Endothelial cell of umbilical vein (primary cell): ENCODE measurements around the gene USP48. TPM values are rescaled to one million over a fixed set of nuclear protein-coding genes. Genes with fewer than 3 reads are reported as not detected.

ENCODE experiments used
- BruUV-seq: library from RNA; stranded (reverse); fragments of 400-500 nt; replicated peaks from 2 replicates; lab custom pipeline; 2021; lab: Mats Ljungman, UMichigan
- CTCF ChIA-PET: fragments of 300-600, 350-600 bp; sonication (Branson Sonifier 250); formaldehyde crosslinking; loops from one replicate; lab custom pipeline; 2021; ENCODE audit warnings: antibody characterized with exemption, inconsistent platforms; lab: Charles Lee
- POLR2A ChIA-PET: fragments of 300-600, 350-600 bp; sonication (Branson Sonifier 250); formaldehyde crosslinking; loops from one replicate; lab custom pipeline; 2021; ENCODE audit warnings: antibody characterized with exemption, inconsistent platforms; lab: Charles Lee
- DNase-seq: peaks from one replicate; pipeline ENCODE4 v3.0.0-alpha.2; 2011; ENCODE audit warnings: low read depth, low spot score
- FAIRE-seq: peaks from 2 replicates; lab custom pipeline; 2011; peaks lifted over from hg19 to GRCh38; lab: Jason Lieb, UNC
- H2AFZ ChIP-seq: 2 replicates; pipeline ENCODE4 v1.6.0; 2012; ENCODE audit warnings: low read depth, low read length, control low read depth, inconsistent platforms
- H3K27ac ChIP-seq: 2 replicates; pipeline ENCODE4 v1.5.1; 2011; ENCODE audit warnings: low read depth, mild to moderate bottlenecking, control low read depth, low read length, moderate library complexity; ENCODE audit not compliant: insufficient read depth
- H3K27me3 ChIP-seq, 2 experiments: 2 replicates each; pipeline versions ENCODE4 v1.6.0 to v1.6.1; 2011; ENCODE audit warnings: low read length in 2 of 2, mixed read lengths in 1 of 2; ENCODE audit not compliant: control insufficient read depth in 2 of 2, insufficient read depth in 2 of 2
- H3K36me3 ChIP-seq, 2 experiments: 2 replicates in 1 of 2; 3 replicates in 1 of 2; pipeline ENCODE4 v1.5.1; 2011; ENCODE audit warnings: low read length in 2 of 2, mild to moderate bottlenecking in 1 of 2, moderate library complexity in 1 of 2; ENCODE audit not compliant: control insufficient read depth in 2 of 2, insufficient read depth in 2 of 2; ENCODE audit errors: extremely low read depth in 1 of 2
- H3K4me1 ChIP-seq: 3 replicates; pipeline ENCODE4 v1.5.1; 2011; ENCODE audit warnings: mild to moderate bottlenecking, low read length; ENCODE audit not compliant: control insufficient read depth, insufficient read depth; ENCODE audit errors: extremely low read depth
- H3K4me2 ChIP-seq: 2 replicates; pipeline ENCODE4 v1.6.1; 2011; ENCODE audit warnings: low read length, control low read depth, mixed read lengths; ENCODE audit not compliant: insufficient read depth
- H3K4me3 ChIP-seq, 3 experiments: fragments of 200-600 bp in 1 of 3; sonication (generic), shearing (Covaris generic) in 1 of 3; replicated peaks in 1 of 3; 2 replicates each; pipeline ENCODE4 v1.5.1; 2011 to 2016; ENCODE audit warnings: control low read depth in 3 of 3, low read length in 3 of 3, mild to moderate bottlenecking in 2 of 3, inconsistent platforms in 1 of 3, low read depth in 1 of 3, moderate library complexity in 1 of 3; ENCODE audit not compliant: insufficient read depth in 1 of 3
- H3K79me2 ChIP-seq: 2 replicates; pipeline ENCODE4 v1.6.0; 2012; ENCODE audit warnings: low read length, inconsistent platforms; ENCODE audit not compliant: control insufficient read depth, insufficient read depth
- H3K9ac ChIP-seq: replicated peaks from 2 replicates; pipeline ENCODE3; 2011; ENCODE audit warnings: low read length, control low read depth; ENCODE audit not compliant: insufficient read depth; ENCODE audit errors: extremely low read depth
- H3K9me1 ChIP-seq: replicated peaks from 3 replicates; pipeline ENCODE4 v1.6.0; 2011; ENCODE audit warnings: mild to moderate bottlenecking, low read length; ENCODE audit not compliant: control insufficient read depth, insufficient read depth; ENCODE audit errors: extremely low read depth
- H3K9me3 ChIP-seq: replicated peaks from 2 replicates; pipeline ENCODE4 v1.5.1; 2012; ENCODE audit warnings: low read length, inconsistent platforms; ENCODE audit not compliant: control insufficient read depth, insufficient read depth
- H4K20me1 ChIP-seq: replicated peaks from 2 replicates; pipeline ENCODE3; 2011; ENCODE audit warnings: mild to moderate bottlenecking, low read length; ENCODE audit not compliant: control insufficient read depth, insufficient read depth; ENCODE audit errors: extremely low read depth
- CTCF ChIP-seq, 2 donors: IDR thresholded peaks; 1 replicate in 1 of 2; 2 replicates in 1 of 2; pipeline ENCODE4 v1.5.1; 2011; ENCODE audit warnings: low read length in 2 of 2, mild to moderate bottlenecking in 2 of 2, moderate library complexity in 2 of 2, control low read depth in 1 of 2, inconsistent platforms in 1 of 2, low read depth in 1 of 2; ENCODE audit not compliant: insufficient read depth in 1 of 2; ENCODE audit errors: extremely low read depth in 1 of 2
- EZH2 ChIP-seq: IDR thresholded peaks from 2 replicates; pipeline ENCODE4 v1.6.1; 2012; ENCODE audit warnings: borderline replicate concordance, low read depth, mild to moderate bottlenecking, moderate library complexity, low read length, inconsistent platforms; ENCODE audit not compliant: severe bottlenecking
- FOS ChIP-seq: IDR thresholded peaks from 2 replicates; pipeline ENCODE4 v1.6.1; 2011; ENCODE audit warnings: mild to moderate bottlenecking, low read length, moderate library complexity, borderline replicate concordance; ENCODE audit not compliant: insufficient read depth
- GATA2 ChIP-seq: IDR thresholded peaks from 2 replicates; pipeline ENCODE4 v1.7.0; 2011; ENCODE audit warnings: low read depth, mild to moderate bottlenecking, moderate library complexity, mixed read lengths, low read length; ENCODE audit not compliant: insufficient read length, insufficient read depth
- JUN ChIP-seq: IDR thresholded peaks from 2 replicates; pipeline ENCODE4 v1.6.1; 2011; ENCODE audit warnings: borderline replicate concordance, low read depth; ENCODE audit not compliant: insufficient read length, insufficient read depth
- MAX ChIP-seq: IDR thresholded peaks from 2 replicates; pipeline ENCODE4 v1.6.1; 2011; ENCODE audit not compliant: insufficient read depth, insufficient read length
- MYC ChIP-seq: IDR thresholded peaks from one replicate; pipeline ENCODE4 v1.6.1; 2011; ENCODE audit warnings: mild to moderate bottlenecking, low read depth, low read length
- POLR2A ChIP-seq: IDR thresholded peaks from 2 replicates; pipeline ENCODE4 v1.6.1; 2012; ENCODE audit warnings: low read depth, mild to moderate bottlenecking, control low read depth, low read length
- POLR2AphosphoS5 ChIP-seq: IDR thresholded peaks from 2 replicates; pipeline ENCODE4 v1.6.1; 2012; ENCODE audit warnings: low read depth, mild to moderate bottlenecking, control low read depth, low read length, moderate library complexity; ENCODE audit not compliant: insufficient read depth
- dilution Hi-C: fragments of 300-500 bp; cut with MboI; formaldehyde crosslinking; loops from one replicate; pipeline ENCODE4 v1.15.0; 2019; ENCODE audit warnings: low sequenced_read_pairs; ENCODE audit not compliant: extremely low pct_ligation_motif_present
- intact Hi-C: fragments of 100-400 bp; cut with micrococcal nuclease; formaldehyde crosslinking; loops from one replicate; pipeline ENCODE4 v1.10.0; 2022
- polyA plus RNA-seq, 4 experiments: library from polyadenylated mRNA; depleted of rRNA in 3 of 4; stranded (reverse) in 3 of 4; unstranded in 1 of 4; fragments of >200 nt; gene quantifications; 2 replicates each; pipeline versions ENCODE4 v1.2.1 to v1.2.3, GENCODE V29; 2011 to 2012; ENCODE audit warnings: missing spikeins in 1 of 4
- total RNA-seq: library from RNA; stranded (reverse); gene quantifications from 2 replicates; pipeline ENCODE4 v1.2.3, GENCODE V29; 2021

Gene USP48
- total and polyA plus RNA-seq, 2 donors (not counting 3 experiments of a cell fraction or from before 2014, with no cell fraction given), result 27.2 to 149 TPM

GRCh38 chr1:21647431-21648351 lies 135.3 kb downstream of the USP48 start:
- Histone ChIP-seq H3K4me1 (peaks cover 3% of the 10 kb centered on the region), H3K27ac (no peak overlapping the region), H3K9ac (no peak overlapping the region), H3K36me3 (no peaks in the 10 kb centered on the region), H2AFZ (no peak overlapping the region), H4K20me1 (no peaks in the 10 kb centered on the region), H3K4me3 (no peak overlapping the region), H3K79me2 (no peaks in the 10 kb centered on the region), H3K9me1 (no peaks in the 10 kb centered on the region), H3K4me2 (no peak overlapping the region), H3K9me3 (no peaks in the 10 kb centered on the region), H3K27me3 (peaks cover 12 to 16% of the 10 kb centered on the region in 2 experiments)
- BruUV-seq, result no TSS peak
- CTCF ChIA-PET, result interaction anchor here (7.2 kb wide), 1 partner anchor 12 kb away, joined by 34 read pairs; no protein-coding TSS in a partner anchor
- POLR2A ChIA-PET, result interaction anchor here (0.5 kb wide), 1 partner anchor 141 kb away, joined by 3 read pairs; no protein-coding TSS in a partner anchor
- peak; percentile 91 for FAIRE-seq
- intact Hi-C loops (loop anchor here (1.0 kb wide), 1 partner anchor 12 kb away; no protein-coding TSS in a partner anchor), dilution Hi-C loops (no loop called here)
- TF ChIP-seq CTCF (IDR thresholded peaks at IDR 0.05; ENCODE audit: extremely low read depth in 1 of 2, insufficient read depth in 1 of 2, low read depth in 1 of 2, low read length in 2 of 2) (no peak), FOS (no peak), MYC (no peak), POLR2AphosphoS5 (no peak), POLR2A (no peak), JUN (no peak), EZH2 (no peak), GATA2 (no peak), MAX (peak; percentile 26)
- peak; percentile 53 for DNase-seq
